NT2/D1 (cell line): ENCODE data around the gene SMCO4.

ENCODE experiments used
- DNase-seq: peaks from one replicate; pipeline ENCODE4 v3.0.0-alpha.2; 2011; ENCODE audit warnings: low read depth, low spot score
- H3K27me3 ChIP-seq: 2 replicates; pipeline ENCODE4 v1.6.0; 2011; ENCODE audit warnings: mild to moderate bottlenecking; ENCODE audit not compliant: insufficient read length, insufficient read depth
- H3K36me3 ChIP-seq: 2 replicates; pipeline ENCODE4 v1.6.1; 2011; ENCODE audit warnings: mild to moderate bottlenecking, low read length, mixed read lengths; ENCODE audit not compliant: insufficient read depth, insufficient read length
- H3K4me1 ChIP-seq: 2 replicates; pipeline ENCODE4 v1.5.1; 2011; ENCODE audit not compliant: insufficient read depth, insufficient read length
- H3K4me3 ChIP-seq: 2 replicates; pipeline ENCODE4 v1.5.1; 2011; ENCODE audit warnings: low read depth; ENCODE audit not compliant: insufficient read length
- H3K9ac ChIP-seq: 2 replicates; pipeline ENCODE4 v1.6.0; 2011; ENCODE audit warnings: low read depth; ENCODE audit not compliant: insufficient read length
- H3K9me3 ChIP-seq: 2 replicates; pipeline ENCODE4 v1.5.1; 2011; ENCODE audit warnings: mild to moderate bottlenecking, low read length; ENCODE audit not compliant: insufficient read depth
- SUZ12 ChIP-seq: IDR thresholded peaks from 2 replicates; pipeline ENCODE4 v1.6.1; 2011; ENCODE audit not compliant: insufficient read length, insufficient read depth; ENCODE audit errors: extremely low read depth
- YY1 ChIP-seq: IDR thresholded peaks from 2 replicates; pipeline ENCODE4 v1.6.1; 2011; ENCODE audit not compliant: insufficient read length, insufficient read depth
- ZNF274 ChIP-seq: IDR thresholded peaks from 2 replicates; pipeline ENCODE4 v1.6.1; 2011; ENCODE audit warnings: mild to moderate bottlenecking, low read depth, low read length

Gene SMCO4

DNA sequence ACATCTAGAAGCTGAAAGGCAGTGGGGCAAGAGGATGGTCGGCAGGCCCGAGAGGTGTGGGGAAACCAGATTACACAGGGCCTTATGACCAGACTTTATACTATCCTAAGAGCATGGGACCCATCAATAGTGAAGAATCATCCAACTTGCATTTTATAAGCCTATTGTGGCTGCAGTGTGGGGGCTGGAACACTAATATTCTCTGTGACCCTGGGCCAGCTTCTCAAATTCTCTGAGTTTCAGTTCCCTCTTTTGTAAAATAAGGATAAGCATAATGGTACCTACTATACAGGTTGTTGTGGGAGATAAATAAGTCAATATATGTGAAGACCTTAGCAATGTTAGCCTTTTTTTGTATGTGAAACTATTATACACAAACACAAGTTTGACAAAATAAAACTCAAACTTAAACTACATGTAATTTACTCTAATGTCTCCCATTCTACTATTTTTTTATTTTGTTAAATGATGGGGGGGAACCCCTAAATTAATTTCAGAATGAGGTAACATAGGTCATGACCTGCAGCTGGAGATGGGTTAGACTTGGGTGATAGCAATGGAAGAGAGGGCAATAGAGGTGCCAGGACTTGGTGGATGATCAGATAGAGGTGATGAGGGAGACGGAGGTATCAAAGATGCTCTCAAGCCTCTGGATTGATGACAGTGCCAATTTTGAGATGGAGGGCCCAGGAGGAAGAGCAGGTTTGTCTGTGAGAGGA is 30.1 kb downstream of the SMCO4 start:
- Histone ChIP-seq H3K27me3 (no peaks in the 10 kb centered on the region), H3K36me3 (no peaks in the 10 kb centered on the region), H3K9ac (no peak overlapping the region), H3K4me3 (no peak overlapping the region), H3K4me1 (no peaks in the 10 kb centered on the region), H3K9me3 (peaks cover 13% of the 10 kb centered on the region; the same call in 1 of the 2 replicates)
- TF ChIP-seq SUZ12, result no peak
- TF ChIP-seq YY1, result no peak
- TF ChIP-seq ZNF274, result no peak
- no peak for DNase-seq

DNA sequence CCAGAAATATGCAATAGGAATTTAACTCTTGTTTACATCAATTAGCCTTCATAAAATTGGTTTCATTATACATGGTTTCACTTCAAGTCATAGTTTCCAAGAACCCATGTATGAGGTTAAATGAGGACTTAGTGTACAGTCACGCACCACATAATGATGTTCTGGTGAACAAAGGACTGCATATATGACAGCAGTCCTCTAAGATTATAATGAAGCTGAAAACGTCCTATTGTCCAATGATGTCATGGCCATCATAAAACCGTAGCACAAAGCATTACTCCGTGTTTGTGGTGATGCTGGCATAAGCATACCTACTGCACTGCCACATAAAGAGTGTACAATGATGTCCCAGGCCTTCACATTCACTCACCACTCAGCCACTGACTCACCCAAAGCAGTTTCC is 31.1 kb downstream of the SMCO4 start:
- Histone ChIP-seq H3K9ac (no peak overlapping the region), H3K36me3 (no peaks in the 10 kb centered on the region), H3K27me3 (no peaks in the 10 kb centered on the region), H3K4me1 (no peaks in the 10 kb centered on the region), H3K9me3 (peaks cover 13% of the 10 kb centered on the region; the same call in 1 of the 2 replicates), H3K4me3 (no peak overlapping the region)
- DNase-seq, result no peak
- TF ChIP-seq SUZ12 (no peak), YY1 (no peak), ZNF274 (no peak)

DNA sequence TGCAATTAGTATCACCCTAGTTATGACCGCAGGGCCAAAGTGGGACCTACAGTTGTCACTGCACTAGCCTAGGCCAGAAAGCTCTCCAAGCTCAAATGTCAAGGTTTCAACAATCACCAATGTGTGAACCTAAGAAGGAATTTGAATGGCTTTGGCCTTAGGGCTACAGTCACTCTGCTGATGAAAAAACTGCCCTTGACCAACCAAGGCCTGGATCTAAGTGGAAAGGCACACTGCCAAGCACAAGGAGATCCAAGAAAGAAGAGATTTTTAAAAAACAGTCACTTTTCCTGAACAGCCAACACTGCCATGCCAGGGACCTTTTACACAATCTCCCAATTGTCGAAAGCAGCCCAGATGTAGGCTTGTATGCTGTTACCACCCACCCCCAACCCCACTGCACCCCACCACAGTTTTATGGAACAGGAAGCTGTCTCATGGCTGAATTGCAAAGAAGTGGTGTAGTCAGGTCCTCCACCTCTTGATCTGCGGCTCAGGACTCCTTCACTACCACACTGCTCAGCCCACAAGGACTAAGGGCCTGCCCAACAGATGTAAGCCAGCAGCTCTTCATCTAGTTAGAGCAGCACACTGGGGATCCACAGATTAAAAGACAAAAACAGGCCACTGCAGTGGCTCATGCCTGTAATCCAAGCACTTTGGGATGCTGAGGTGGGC is 32.9 kb downstream of the SMCO4 start:
- no peak for TF ChIP-seq SUZ12
- TF ChIP-seq ZNF274, result no peak
- no peak for TF ChIP-seq YY1
- Histone ChIP-seq H3K4me3 (no peak overlapping the region), H3K4me1 (no peaks in the 10 kb centered on the region), H3K27me3 (no peaks in the 10 kb centered on the region), H3K9ac (no peak overlapping the region), H3K36me3 (peaks cover 4% of the 10 kb centered on the region), H3K9me3 (peaks cover 13% of the 10 kb centered on the region; the same call in 1 of the 2 replicates)
- no peak for DNase-seq

DNA sequence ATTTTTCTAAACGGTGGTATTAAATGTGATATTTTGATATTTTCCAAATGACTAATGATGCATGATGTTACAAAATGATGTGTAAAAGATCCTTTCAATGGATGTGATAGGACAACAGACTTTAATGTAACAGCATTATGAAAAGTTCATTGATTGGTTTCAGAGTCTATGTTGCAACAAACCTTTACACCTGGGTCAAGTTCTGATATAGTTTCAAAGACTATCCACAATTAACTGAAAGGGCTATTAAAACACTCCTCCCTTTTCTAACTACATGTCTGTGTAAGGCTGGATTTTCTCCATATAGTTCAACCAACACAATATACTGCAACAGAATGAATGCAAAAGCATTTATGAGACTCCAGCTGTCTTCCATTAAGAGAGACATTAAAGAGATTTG is 35.7 kb downstream of the SMCO4 start:
- Histone ChIP-seq H3K9ac (no peak overlapping the region), H3K36me3 (peaks cover 11% of the 10 kb centered on the region), H3K9me3 (peaks cover 13% of the 10 kb centered on the region), H3K27me3 (no peaks in the 10 kb centered on the region), H3K4me3 (no peak overlapping the region), H3K4me1 (no peaks in the 10 kb centered on the region)
- no peak for DNase-seq
- TF ChIP-seq SUZ12, result no peak
- TF ChIP-seq ZNF274, result no peak
- TF ChIP-seq YY1, result no peak

DNA sequence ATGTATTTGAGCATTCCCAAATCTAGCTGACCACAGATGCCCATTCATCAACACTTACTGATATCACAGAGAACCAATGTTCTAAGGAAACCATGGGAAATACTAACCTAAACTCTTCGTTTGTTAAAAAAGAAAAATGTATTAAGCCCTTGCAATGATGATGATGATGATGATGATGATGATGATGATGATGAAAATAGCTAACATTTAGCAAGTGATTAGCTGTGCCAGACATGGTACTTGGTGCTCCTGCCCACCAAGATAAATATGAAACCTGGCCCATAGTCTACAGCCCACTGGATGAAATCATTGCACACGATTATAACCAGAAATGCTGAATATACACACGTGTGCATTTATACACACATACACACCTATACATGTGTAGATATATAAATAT is 37.5 kb downstream of the SMCO4 start:
- TF ChIP-seq SUZ12 (no peak), ZNF274 (no peak), YY1 (no peak)
- H3K36me3 ChIP-seq, result peaks cover 17% of the 10 kb centered on the region
- no peak for DNase-seq
- no peaks in the 10 kb centered on the region for H3K27me3 ChIP-seq
- H3K9ac ChIP-seq, result no peak overlapping the region
- H3K4me3 ChIP-seq, result no peak overlapping the region
- peaks cover 13% of the 10 kb centered on the region for H3K9me3 ChIP-seq
- H3K4me1 ChIP-seq, result no peaks in the 10 kb centered on the region

DNA sequence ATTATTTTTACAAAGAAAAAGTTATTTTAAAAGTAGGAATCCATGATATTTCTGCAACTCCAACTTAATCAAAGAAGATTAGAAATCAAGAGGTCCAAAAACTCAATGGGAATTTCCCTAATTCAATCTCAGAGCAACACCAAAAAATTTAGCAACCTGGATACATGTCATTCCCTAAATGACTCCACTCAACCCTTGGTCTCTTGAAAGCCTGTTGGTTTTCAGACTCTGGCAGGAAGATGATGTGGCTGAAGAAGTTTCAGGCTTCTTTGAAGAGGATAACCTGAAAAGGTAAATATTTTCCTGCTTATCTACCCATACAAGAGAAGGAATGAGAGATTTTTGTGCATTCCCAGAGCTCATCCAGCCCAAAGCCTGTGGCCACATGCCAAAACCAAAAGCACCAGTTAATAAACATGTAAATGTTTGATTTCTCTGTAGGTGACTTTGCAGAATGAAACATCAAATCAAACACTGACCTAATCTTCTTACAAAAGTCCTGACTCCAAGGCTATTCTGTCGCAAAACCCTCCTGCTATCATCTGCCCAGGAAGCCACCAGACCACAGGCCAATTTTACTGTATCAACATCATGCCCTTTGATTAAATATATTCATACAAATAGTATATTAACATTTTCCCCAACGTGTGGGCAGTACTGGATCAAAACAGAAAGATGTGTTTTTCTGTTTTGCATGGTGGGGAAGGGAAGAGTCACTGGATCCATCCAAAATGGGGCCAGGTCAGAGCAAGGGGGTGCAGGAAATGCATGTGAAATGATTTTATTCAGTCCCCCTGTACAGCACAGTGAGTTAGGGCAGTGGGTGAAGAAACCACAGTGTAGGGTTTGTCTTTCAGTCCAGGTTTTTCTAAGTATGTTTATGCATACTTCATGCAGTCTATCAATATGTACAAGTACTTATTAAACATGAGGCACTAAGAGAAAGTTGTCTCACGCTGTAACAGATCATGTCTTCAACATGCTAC is 38.8 kb downstream of the SMCO4 start:
- Histone ChIP-seq H3K4me1 (peaks cover under 1% of the 10 kb centered on the region), H3K36me3 (peaks cover 17% of the 10 kb centered on the region), H3K9ac (no peak overlapping the region), H3K4me3 (no peak overlapping the region), H3K27me3 (no peaks in the 10 kb centered on the region), H3K9me3 (peaks cover 6% of the 10 kb centered on the region)
- TF ChIP-seq YY1 (no peak), SUZ12 (no peak), ZNF274 (no peak)
- no peak for DNase-seq
